HG03103 (cell line): Measurements from ENCODE around the gene ITCH.
"Not testable (repeated sequence)": the region's sequence is repeated elsewhere in the genome, so short reads cannot be mapped to it uniquely, and the experiment has no call there.

Source experiments
- ATAC-seq: cut with Tn5 transposase; IDR thresholded peaks from one replicate; pipeline ENCODE4 v1.9.1; 2021; ENCODE audit warnings: low read depth; ENCODE audit not compliant: unreplicated experiment

The ITCH gene

DNA sequence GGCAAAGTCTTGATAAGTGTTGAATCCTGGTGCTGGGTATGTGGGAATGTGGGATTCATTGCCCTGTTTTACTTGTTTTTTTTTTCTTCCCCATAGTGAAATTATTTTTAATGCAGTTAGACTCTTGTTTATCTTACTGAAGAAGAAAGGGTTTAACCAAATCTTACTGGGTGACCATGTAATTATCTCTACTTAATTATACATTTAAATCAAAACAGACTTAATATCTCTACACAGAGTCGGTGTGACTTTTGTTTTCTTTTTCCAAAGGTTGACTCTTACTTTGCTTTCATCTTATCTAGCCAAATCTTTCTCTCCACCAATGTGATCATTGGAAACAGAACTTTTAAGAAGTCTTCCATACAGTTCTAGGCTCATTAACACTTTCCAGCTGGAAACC lies 85.4 kb downstream of the ITCH start:
- no peak for ATAC-seq

DNA sequence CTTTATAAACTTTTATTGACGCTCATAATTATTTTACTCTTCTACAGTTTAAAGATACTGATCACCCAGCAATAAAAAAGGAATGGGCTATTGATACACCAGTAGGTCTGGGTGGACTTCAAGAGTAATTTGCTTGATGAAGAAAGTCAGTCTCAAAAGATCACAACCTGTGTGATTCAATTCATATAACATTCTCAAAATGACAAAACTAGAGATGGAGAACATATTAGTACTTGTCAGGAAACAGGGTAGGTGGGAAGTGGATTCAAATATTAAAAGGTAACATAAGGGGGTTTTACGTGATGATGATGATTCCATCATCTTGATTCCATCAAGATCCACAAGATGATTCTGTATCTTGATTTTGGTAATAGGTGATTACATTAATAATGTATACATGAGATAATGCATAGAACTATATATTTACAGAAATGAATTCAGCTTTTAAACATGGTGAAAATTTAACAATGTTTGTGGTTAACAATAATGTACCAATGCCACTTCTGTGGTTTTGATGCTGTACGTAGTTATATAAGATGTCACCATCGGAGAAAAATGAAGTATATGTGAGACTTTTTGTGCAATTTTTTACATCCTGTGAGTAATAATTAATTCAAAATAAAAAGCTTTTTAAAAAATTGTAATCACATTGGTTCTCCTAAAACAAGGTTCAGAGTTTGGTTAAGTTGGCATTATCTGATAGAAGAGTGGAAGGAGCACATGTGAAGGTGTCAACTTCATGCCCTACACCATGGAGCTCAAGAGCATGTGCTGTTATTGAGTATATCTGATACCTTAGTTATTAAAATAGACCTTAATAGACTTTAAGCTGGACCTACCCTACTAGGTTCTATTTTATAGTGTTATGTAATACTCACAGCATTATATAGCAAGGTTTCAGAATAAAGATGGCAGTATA lies 86.9 kb downstream of the ITCH start:
- no peak for ATAC-seq

DNA sequence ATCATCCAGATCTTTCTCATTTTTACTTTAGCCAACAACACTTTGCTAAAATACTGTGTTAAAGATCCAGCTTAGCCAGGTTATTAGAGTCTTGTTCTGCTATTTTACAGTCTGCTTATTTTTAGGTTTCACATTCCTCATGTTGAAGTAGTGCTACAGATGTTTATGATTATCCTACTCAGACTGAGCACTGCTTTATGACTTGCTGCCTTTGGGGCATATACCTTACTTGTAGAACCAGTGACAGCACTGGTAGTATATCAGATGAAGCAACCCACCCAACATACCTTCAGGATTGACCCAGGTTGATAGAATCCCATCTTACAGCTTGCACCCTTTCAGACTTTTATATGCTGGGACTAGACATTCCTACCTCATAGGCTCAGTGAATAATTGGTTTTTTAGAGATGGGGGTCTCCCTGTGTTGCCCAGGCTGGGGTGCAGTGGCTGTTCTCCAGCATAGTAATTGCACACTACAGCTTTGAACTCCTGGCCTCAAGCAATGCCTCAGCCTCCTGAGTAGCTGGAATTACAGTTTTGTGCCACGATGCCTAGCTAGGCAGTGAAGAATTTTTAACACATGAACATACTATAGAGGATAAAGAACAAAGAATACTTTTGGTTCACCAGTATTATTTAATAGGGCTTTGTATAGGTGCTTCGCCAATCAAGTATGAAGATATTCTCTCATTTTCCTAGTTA lies 89.4 kb downstream of the ITCH start:
- ATAC-seq: no peak

DNA sequence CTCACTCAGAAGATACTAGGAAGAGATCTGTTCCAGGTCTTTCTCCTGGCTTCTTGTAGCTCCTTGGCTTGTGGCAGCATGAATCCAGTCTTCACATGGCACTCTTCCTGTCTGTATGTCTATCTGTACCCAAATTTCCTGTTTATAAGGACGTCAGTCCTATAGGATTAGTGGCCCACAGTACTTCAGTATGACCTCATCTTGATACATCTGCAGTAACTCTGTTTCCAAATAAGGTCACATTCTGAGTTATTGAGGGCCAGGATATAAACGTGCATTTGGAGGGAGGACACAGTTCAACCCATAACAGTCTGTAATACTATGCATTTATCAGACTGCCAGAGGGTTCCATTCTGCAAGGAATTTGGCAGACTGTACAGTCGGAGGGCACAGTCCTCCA lies 95.6 kb downstream of the ITCH start:
- ATAC-seq: no peak

DNA sequence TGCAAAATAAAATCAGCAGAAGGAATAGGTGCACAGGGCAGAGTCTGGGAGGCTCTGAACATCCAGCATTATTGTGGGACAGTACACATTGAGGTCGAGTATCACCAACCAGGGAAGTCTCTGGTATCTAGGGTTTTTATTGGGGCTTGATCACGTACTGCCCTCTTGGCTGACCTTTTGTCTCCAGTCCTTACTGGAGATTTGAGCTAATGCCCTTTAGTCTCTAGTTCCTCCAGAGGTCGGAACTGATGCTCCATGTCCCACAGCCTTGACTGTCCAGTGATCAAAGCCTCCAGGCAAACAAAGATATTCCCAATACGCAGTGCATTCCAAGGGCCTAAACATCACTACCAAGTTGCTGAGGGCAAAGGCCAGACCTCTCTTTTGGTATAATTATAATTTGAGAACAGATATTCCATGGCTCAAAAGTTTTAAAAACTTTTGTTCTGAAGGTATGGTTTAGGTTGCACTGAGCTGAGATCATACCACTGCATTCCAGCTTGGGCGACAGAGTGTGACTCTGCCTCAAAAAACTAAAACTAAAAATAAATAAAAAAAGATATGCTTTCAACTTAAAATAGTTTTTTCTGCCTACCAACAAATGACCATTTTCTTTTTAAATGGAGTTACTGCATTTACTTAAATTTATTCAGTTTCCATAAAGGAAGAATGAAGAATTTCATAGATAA lies 96.3 kb downstream of the ITCH start:
- no peak for ATAC-seq

DNA sequence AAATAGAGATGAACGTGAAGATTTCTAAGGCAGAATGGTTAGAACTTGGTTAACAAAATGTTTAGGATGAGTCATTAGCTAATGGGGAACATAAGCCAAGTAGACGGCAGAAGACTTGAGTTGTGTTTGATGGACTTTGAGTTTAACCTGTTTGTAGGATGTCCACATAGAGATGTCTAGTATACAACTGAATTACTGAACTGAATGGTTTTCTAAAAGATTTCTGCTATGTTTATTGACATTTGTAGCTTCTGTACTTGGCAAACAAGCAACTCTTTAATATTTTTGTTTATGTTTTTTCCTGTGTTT lies 98.7 kb downstream of the ITCH start:
- ATAC-seq: no peak

DNA sequence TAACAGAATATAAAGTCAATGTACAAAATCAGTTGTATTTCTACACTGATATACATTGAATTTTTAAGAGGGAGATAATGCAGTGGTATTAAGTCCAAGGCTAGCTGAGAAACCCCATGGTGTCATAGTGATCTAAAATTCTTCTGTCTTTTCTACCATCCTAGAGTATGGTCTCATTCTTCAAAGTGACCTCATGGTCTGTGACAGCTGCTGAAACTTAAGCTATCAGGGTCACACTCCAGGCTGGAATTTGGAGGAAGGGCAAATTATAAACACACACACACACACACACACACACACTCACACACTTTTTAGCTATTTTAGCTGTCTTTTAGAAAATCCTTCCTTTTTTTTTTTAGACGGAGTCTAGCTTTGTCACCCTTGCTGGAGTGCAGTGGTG lies 105.9 kb downstream of the ITCH start:
- ATAC-seq: no peak

DNA sequence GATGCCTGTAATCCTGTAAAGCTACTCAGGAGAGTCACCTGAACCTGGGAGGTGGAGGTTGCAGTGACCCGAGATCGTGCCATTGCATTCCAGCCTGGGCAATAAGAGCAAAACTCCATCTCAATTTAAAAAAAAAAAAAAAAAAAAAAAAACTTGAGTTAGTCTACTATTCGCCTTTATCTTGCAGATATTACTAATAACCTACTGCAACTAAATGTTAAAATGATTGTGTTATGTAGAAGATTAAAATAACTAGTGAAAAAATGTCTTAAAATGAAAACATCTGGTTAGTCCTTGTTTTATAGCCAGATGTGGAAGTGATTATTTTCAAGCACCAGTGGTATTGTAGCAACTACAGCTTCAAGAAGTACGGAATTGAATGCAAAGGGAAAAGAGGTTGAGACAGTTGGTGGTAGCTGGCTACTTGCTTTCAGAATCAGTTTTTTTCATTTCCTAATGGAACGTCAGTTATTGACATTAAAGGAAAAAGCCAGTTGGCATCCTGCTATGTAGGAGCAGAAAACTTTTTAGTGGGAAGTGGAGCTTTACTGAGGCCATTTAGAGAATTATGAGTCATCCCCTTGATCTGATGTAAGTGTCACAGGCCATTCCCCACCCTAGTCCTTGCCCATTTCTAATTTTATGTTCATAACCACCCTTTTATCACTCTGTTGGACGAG lies 109.3 kb downstream of the ITCH start:
- ATAC-seq: no peak

DNA sequence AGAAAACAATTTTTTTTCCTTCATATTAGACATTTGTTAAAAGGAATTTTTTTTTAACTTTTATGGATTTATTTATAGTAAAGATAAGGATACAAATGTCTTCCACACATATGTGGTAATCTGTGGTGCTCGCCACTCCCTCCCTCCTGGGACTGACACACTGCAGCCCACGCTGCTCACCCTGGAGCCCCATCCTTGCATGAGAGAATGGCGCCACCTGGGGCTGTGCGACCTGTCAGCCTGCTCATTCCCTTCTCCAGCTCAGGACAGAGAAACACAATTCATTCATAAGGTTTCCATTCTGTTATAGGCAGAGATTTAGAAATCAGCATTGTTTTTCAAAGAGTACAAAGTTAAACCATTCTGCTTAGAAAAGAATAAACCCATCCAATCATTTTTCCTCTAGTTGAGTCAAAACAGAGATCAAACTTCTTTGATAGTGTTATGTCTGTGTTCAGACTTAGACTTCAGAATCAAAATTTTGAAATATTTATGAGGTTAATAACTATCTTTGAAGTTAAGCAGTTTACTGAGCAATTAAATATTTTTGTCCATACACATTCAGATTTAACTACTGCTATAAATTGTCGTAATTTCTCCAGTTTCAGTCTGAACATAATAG lies 110.3 kb downstream of the ITCH start:
- no peak for ATAC-seq

DNA sequence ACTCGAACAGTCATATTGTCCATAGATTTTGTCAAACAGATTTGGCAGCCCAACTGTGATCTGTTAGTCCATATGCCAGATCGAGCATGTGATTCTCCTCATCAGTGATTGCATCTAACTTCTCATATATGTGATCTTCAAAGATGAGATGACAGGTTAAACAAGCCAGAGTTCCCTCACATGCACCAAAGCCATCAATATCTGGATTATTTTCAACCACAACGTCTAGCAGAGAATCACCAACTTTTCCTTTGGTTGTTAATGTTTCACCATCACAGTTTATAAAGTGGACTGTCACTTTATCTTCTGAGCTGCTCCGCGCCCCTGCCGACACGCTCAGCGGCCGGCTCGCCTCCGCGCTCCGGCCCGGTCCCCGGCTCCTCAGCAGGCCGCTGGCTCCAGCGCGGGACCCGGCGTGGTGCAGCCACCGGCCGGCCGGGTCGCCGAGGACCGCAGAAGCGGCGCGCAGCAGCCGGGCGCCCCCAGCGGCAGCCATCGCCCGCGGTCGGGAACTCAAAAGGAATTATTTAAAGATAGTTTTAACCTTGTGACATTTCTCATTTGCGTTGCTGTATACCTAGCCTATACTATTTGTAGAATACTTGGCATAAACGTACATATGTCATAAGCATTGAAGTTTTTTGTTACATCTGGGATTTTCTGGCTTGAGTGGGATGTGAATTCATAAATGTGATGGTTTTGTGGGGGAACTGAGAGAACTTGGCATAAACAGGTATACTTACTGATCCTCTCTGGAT lies 113.1 kb downstream of the ITCH start:
- no peak for ATAC-seq

DNA sequence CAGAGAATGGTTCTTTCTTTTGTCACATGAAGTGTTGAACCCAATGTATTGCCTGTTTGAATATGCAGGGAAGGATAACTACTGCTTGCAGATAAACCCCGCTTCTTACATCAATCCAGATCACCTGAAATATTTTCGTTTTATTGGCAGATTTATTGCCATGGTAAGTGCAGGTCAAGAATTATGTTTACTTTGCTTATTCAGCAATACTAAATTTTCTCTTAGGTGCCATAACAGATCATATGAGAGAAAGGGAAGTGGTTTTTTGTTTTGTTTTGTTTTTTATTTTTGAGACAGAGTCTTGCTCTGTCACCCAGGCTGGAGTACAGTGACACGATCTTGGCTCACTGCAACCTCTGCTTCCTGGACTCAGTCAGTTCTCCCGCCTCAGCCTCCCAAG lies 116.6 kb downstream of the ITCH start:
- no peak for ATAC-seq

DNA sequence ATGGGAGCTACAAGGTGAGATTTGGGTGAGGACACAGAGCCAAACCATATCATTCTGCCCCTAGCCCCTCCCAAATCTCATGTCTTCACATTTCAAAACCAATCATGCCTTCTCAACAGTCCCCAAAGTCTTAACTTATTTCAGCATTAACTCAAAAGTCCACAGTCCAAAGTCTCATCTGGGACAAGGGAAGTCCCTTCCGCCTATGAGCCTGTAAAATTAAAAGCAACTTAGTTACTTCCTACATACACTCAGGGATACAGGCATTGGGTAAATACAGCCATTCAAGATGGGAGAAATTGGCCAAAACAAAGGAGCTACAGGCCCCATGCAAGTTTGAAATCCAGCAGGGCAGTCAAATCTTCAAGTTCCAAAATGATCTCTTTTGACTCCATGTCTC lies 119.1 kb downstream of the ITCH start:
- not testable (repeated sequence) for ATAC-seq

DNA sequence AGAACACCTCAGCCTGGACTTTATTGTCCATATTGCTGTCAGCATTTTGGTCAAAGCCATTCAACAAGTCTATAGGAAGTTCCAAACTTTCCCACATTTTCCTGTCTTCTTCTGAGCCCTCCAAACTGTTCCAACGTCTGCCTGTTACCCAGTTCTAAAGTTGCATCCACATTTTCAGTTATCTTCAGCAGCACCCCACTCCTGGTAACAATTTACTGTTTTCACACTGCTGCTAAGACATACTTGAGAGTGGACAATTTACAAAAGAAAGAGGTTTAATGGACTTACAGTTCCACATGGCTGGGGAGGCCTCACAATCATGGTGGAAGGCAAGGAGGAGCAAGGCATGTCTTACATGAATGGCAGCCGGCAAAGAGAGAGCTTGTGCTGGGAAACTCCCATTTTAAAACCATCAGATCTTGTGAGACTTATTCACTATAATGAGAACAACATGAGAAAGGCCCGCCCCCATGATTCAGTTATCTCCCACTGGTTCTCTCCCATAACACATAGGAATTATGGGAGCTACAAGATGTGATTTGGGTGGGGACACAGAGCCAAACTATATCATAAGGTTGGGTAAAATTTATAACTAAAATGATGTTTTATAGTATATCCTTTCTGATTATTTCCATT lies 120.6 kb downstream of the ITCH start:
- ATAC-seq: not testable (repeated sequence)

DNA sequence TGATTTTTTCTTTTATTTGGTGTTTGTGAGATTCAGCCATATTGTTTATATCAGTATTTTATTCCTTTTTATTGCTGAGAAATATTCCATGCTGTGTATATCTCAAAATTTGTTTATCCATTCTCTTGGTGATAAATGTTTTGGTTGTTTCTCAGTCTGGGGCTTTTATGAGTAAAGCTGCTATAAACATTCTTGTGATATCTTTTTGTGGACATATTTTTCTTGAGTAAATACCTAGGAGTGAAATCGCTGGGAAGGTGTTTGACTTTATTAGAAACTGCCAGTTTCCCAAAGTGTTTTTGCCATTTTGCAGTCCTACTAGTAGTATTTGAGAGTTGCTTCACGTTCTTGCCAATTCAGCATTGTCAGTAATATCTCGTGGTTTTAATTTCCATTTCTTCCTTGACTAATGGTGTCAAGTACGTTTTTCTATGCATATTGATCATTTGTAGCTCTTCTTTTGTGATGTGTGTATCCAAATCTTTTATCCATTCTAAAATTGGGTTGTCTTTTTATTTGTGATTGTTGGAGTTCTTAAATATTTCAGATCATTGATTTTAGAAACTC lies 122.1 kb downstream of the ITCH start:
- ATAC-seq: no peak

DNA sequence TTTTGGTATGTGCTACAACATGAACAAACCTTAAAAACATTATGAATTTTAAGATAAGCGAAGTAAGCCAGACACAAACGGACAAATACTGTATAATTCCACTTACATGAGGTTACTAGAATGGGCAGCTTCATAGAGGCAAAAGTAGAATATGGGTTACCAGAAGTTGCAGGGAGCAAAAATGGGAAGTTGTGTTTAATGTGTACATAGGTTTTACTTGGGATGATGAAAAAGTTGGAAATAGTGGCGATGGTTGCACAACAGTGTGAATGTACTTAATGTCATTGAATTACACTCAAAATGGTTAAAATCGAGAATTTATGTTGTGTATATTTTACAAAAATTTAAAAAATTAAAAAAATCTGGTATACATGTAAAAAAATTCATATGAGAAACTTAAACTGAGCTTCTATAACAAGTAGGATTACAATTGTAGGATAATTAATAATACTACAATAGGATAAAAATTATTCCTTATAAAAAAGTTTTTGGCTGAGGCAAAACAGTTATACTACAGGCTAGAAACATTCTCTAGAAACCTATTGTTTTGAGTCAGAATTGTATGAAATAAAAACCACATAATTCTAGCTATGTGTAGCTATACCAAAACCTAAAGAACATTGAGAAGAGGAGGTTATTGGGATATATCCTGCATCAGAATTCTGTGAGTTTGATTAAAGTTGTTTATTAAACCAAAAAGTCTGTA lies 128.3 kb downstream of the ITCH start:
- no peak for ATAC-seq

DNA sequence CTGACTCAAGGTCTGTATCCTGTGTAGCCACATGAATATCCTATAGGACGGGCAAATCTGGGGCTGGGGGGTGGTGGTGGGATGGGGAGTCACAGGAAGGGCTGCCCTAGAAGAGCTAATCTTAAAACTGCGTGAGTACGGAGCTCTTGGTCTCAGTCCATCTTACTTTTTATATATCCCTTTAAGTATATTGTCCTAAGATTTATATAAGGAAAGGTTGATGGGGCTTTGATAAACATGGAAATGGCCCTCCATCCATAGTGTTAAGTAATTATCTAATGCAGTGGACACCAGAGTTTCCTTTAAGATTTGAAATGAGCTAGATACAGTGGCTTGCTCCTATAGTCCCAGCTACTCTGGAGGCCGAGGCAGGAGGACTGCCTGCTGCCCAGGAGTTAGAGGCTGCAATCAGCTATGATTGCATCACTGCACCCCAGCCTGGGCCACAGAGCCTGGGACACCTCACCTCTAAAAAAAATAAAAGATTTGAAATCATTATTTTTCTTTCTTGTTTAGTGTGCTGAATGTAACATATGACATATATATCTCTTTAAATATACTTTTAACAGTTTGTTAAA lies 128.9 kb downstream of the ITCH start:
- no peak for ATAC-seq

DNA sequence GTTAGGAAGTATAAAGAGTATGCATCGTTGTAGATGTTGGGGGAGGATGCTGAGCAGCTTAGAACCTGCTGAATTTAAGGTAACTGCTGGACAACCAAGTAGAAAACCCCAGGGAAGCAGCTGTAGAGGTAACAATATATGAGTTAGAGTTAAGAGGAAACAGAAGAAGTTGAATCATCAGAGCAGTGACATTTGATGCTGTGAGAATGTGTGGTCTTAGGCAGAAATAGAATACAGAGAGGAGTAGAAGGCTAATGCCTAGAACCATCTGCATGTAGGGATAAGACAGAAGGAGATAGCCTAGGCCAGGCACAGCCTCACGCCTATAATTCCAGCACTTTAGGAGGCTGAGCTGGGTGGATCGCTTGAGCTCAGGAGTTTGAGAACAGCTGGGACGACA lies 130.6 kb downstream of the ITCH start:
- ATAC-seq: no peak

DNA sequence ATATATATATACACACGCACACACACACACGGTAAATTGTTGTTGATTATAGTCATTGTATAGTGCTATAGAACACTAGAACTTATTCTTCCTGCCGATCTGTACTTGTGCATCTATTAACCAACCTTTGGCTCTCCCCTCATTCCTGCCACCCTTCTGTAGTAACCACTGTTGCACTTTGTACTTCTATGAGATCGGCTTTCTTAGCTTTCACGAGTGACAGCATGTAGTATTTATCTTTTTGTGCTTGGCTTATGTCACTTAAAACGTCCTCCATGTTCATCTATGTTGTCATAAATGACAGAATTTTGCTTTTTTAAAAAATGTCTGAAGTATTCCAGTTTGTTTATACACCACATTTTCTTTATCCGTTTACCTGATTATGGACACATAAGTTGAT lies 132.2 kb downstream of the ITCH start:
- no peak for ATAC-seq
